Transverse colon (tissue), 3 donors: ENCODE results near the gene CHST13.

Experiments used
- POLR2A ChIP-seq: fragments of 450-650 bp; IDR thresholded peaks from one replicate; pipeline ENCODE4 v1.6.1; 2016; ENCODE audit warnings: antibody characterized with exemption, mild to moderate bottlenecking, moderate library complexity
- TF ChIP-seq, protein P1 (sequence below), 5 experiments: fragments of 200-600 bp in 3 of 5; fragments of 450-650 bp in 2 of 5; sonication (generic) in 3 of 5; IDR thresholded peaks; 1 replicate in 2 of 5; 2 replicates in 3 of 5; pipeline ENCODE4 v1.5.1; 2016 to 2017; ENCODE audit warnings: antibody characterized with exemption in 5 of 5, inconsistent platforms in 3 of 5, mild to moderate bottlenecking in 2 of 5, moderate library complexity in 1 of 5

DNA sequence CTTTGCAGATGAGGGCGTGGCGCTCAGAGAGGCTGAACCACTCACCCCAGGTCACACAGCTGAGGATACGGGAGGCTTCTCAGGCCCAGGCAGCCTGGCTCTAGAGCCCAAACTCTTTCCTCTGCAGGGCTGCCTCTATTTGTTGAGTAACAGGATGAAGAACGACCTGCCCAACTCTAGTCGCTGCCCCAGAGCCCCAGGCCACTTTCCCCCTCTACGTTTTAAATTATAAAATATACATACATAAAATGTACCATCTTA lies 29.1 kb upstream of the CHST13 start:
- TF ChIP-seq, protein P1, sequence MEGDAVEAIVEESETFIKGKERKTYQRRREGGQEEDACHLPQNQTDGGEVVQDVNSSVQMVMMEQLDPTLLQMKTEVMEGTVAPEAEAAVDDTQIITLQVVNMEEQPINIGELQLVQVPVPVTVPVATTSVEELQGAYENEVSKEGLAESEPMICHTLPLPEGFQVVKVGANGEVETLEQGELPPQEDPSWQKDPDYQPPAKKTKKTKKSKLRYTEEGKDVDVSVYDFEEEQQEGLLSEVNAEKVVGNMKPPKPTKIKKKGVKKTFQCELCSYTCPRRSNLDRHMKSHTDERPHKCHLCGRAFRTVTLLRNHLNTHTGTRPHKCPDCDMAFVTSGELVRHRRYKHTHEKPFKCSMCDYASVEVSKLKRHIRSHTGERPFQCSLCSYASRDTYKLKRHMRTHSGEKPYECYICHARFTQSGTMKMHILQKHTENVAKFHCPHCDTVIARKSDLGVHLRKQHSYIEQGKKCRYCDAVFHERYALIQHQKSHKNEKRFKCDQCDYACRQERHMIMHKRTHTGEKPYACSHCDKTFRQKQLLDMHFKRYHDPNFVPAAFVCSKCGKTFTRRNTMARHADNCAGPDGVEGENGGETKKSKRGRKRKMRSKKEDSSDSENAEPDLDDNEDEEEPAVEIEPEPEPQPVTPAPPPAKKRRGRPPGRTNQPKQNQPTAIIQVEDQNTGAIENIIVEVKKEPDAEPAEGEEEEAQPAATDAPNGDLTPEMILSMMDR (IDR thresholded peaks at IDR 0.05): no peak
- TF ChIP-seq POLR2A: no peak
